WERI-Rb-1 (cell line): ENCODE measurements around the gene OR11A1.
A peak's percentile ranks its signal among the peaks of the same experiment; 100 is the strongest.

Experiments
- DNase-seq: peaks from one replicate; pipeline ENCODE4 v3.0.0-alpha.2; 2020
- H3K27ac ChIP-seq: fragments of 250-450 bp; sonication (Bioruptor Pico); 2 replicates; pipeline ENCODE4 v1.5.1; 2020; ENCODE audit warnings: mild to moderate bottlenecking, moderate library complexity
- H3K27me3 ChIP-seq: fragments of 250-450 bp; sonication (Bioruptor Pico); 2 replicates; pipeline ENCODE4 v1.5.1; 2021; ENCODE audit warnings: mild to moderate bottlenecking, low read depth, moderate library complexity; ENCODE audit not compliant: insufficient read depth, severe bottlenecking
- H3K36me3 ChIP-seq: fragments of 250-450 bp; sonication (Bioruptor Pico); 2 replicates; pipeline ENCODE4 v1.5.1; 2020; ENCODE audit warnings: mild to moderate bottlenecking, moderate library complexity
- H3K4me3 ChIP-seq: 2 replicates; pipeline ENCODE4 v1.5.1; 2011; ENCODE audit warnings: low read depth, mild to moderate bottlenecking, control low read depth, low read length
- H3K9me3 ChIP-seq: fragments of 250-450 bp; sonication (Bioruptor Pico); 2 replicates; pipeline ENCODE4 v1.5.1; 2021; ENCODE audit warnings: mild to moderate bottlenecking, moderate library complexity; ENCODE audit not compliant: severe bottlenecking
- CTCF ChIP-seq: IDR thresholded peaks from 2 replicates; pipeline ENCODE4 v1.5.1; 2011; ENCODE audit warnings: low read depth, mild to moderate bottlenecking, control low read depth, inconsistent platforms, low read length

OR11A1 gene

DNA sequence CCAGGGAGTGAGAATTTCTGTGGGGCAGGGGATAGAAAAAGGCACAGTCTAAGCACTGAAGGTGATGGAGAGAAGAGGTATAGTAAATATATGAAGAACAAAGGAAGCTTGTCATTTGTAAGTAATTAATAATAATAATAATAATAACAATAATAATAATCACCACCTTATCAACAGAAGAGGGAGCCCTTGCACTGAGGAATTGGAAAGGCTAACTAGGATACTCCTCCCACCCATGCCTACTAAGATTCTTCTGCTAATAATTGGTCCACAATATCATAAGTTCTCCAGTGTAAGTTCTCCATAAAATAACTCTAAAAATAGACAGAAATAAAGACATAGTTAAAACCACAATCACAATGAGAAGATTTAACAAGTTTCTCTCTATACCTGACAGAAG lies 80.9 kb downstream of the OR11A1 start:
- H3K9me3 ChIP-seq = no peaks in the 10 kb centered on the region
- TF ChIP-seq CTCF = 0 out of 2 replicates have a peak, but pooled peaks have one; percentile 19
- H3K27me3 ChIP-seq = peaks cover 67% of the 10 kb centered on the region
- H3K36me3 ChIP-seq = no peaks in the 10 kb centered on the region
- H3K27ac ChIP-seq = no peak overlapping the region
- no peak overlapping the region for H3K4me3 ChIP-seq
- DNase-seq = no peak
